DMS53 (cell line): ENCODE results near the gene RRBP1.

ENCODE experiments used
- DNase-seq: peaks from one replicate; lab custom pipeline; 2025; lab: John Stamatoyannopoulos, UW

RRBP1 gene

DNA sequence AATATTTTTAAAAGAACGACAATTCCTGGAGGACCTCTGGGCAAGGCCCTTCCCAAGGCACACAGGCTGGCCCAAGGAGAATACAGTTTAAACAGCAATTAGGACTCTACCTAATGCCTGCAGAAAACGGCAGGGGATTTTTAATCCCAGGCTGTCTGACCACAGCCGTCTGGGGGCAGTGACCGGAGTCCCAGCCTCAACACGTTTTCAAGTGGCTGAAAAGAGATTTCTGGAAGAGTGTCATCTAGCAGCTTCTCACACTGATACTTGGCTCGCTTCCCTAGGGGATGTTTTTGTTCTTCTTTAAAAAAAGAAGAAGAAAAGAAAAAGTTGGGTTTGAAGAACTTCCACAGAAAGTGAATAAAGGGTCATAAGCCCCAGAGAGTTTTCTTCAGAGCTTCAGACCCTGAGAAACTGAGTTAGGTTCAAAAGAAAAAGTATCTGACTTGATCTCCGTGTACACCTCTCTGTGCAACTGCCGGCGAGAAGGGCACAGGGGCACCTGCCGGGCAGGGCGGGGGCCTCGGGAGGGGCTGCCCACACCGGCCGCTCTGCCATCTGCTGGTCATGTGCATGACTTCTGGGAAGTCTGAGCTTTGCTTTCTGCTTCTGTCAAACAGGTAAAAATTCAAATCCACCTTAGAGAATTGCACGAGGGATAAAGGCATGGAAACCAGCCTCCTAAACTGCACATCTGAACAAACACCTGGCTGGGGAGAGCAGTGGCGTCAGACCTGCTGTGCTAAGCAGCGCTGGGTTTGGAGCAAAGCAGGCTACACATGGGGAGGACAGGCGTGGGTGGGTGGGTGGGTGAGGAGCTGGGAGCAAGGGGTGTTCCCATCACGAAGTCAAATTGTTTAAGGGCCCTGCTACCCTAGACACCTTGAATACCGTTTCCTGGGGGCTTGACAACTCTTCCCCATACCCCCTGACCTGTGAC lies 33.0 kb downstream of the RRBP1 start:
- DNase-seq = peak; percentile 69

DNA sequence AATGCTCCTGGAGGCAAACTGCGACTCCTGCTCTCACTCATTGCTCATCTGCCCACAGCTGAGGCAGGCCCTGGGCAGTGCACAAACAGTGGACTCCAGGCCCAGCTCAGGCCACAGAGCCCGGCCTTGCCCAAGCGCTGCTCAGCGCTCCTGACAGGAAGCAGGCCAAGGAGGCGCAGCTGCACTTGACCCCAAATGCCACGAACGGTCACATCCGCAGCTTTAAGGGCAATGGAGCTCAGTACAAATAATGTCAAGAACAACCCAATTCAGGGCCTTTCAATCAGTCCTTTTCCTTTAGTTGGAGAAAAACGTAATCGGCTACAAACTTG lies 33.8 kb downstream of the RRBP1 start:
- no peak for DNase-seq

DNA sequence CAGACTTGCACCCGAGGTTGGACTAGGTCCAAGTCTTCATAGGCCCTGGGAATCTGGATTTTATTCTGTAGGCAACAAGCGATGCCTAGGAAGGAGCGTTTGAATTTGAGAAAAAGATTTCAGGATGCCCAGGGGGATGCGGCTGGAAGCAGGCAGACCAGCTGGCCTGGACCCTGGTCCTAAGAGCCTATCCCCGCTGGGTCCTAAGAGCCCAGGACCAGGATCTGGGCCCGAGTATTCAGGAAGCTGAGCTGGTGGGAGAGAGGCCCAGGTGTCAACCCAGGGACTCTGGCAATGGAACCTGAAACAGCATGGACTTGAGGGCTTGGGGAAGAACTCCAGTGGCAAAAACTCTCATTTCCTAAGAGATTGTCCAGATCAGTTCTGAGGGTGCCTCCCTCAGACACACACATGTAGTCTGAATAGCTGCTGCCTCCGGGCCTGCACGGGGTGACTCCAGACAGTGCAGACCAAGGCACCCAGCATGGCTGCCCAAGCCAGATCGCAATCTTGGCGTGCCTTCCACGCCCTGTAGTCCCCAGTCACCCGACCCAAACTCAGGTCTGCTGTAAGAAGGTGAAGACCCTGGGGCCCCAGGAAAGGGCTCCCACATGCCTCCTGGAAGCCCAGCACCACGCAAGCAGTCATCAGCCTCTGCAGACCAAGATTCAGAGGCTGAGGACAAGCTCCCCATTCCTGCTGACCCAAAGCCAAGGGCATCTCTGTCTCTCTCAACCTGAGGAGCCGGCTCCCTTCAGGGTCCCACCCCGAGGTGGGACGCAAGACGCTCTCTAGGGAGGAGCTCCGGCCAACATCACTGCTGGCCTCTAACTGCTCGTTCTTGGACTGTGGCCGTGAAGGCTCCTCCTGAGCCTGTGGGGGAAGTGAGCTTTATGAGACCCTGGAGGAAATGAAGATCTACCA lies 34.4 kb downstream of the RRBP1 start:
- no peak for DNase-seq

DNA sequence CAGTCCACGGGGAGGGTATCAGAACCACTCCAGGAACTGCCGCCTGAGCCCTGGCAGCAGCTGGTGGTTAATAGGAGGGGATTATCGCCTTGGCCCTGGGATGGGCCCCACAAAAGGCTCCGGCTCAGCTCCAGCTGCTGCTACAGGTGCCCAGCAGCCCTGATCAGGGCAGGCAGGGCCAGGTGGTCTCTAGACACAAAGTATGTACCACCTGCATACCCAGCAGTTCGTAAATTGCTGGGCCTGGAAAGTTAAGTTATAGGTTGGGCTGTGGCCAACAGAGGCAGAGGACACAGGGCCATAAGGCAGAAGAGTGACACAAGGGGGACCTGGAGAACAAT lies 35.1 kb downstream of the RRBP1 start:
- DNase-seq = no peak

DNA sequence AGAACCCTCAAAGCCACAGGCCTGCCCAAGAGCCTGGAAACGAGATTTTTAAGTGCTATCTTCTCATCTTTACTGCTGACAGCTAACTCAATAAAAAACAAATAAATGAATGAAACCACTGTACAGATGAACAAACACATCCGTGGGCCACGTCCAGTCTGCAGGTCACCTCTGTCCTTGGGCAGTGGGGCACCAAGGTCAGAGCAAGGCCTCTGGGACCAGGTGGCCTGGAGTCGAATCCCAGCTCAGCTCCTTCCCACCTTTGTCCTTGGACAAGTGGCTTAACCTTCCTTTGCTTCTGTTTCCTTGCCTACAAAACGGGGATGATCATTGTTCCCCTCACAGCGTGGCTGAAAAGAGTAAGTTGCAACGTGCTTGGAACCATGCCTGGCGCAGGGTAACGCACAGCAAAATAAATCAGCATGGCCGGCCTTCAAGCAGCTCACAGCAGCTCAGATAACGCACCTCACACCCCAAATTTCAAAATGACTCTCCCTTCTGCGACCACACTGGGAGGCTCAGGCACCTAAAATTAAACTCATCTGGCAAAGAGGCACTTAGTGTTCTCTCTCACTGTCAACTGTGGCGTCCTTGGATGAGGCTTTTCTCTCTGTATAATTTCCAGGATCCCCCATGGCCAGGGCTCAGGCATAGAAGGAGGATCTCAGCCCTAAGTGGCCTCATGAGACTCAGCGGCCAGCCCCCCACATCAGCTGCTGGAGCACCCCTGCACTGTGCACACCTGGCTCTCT lies 35.7 kb downstream of the RRBP1 start:
- DNase-seq = no peak

GRCh38 chr20:17645546-17646208 lies 36.4 kb downstream of the RRBP1 start:
- no peak for DNase-seq

- no peak for DNase-seq
Measured at GRCh38 chr20:17645010-17645409, 37.0 kb downstream of the RRBP1 start.

DNA sequence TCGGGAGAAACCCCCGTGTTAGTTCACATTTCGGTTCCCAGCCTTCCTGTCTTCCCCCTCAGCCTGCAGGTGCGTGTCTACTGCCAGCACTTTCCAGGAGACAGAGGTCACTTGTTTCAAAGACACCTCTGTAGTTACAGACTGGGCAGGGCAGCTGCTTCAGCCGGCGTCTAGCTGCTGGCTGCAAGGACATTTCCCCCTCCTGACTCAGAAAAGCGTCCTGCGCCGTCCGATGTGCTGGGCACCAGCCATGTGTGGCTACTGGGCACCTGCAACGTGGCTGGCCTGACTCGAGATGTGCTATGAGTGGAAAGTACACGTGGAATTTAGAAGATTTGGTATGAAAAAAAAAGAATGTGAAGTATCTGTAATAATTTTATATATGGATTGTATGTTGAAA lies 37.6 kb downstream of the RRBP1 start:
- DNase-seq = no peak

- no peak for DNase-seq
Measured at GRCh38 chr20:17643531-17644188, 38.4 kb downstream of the RRBP1 start.

- DNase-seq = no peak
Measured at GRCh38 chr20:17642404-17643269, 39.4 kb downstream of the RRBP1 start.

DNA sequence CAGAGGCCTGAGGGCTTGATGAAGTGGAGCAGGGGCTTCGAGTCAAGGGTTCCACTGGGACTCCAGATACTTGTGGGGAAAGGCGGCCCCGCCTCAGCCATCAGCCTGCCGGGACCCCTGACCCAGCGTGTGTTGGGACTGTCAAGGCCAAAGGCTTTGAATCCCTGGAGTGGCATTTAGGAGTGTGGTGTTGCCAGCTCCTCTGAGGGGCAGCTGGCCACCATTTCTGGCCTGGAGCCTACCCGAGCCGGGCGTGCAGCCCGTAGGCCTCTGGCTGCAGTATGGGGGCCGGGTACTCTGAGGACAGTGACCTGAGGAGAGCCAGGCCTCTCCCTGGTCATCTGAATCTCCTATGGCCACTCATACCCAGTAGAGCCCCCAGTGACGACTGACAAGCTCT lies 40.0 kb downstream of the RRBP1 start:
- no peak for DNase-seq

DNA sequence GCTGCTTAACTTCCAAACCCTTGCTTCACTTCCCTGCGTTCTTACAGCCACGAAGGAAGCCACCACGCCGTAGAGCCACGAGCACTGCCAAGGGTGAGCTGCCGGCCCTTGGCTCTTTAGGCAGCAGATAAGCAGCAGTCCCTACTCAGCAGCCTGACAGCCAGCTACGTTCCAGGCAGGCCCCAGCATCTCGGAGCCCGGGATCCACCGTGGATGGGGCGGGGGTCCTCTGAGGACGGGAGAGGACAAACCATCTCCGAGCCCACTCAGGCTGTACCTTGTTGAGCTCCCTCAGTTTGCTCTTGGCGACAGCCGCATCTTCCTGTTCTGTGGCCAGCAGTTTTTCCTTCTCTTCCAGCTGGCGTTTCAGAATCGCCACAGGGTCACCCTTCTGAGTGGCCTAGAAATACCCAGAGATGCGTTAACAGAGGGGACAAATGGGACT lies 40.5 kb downstream of the RRBP1 start:
- no peak for DNase-seq

DNA sequence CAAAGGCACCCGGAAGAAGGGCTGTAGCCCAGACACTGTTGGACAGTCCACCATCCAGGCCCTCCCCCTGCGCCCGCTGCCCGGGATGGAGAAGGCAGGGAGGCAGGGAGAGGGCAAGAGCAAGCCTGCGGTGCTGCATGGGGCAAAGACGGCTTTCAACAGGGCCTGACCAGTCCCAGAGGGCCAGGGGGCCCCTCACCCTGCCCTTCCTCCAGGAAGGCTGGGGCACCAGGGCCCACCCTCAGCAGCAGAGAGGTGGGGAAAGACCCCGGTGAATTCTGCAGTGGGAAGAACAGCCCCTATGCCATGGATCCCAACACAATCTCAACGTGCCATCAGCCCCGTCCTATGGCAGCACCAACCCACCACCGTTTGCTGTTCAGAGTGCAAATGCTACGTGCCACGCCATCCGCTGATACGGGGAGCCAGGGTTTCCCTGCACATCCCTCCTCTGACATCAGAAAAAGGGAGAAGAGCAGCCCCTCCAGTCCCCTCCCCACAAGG lies 41.1 kb downstream of the RRBP1 start:
- DNase-seq = no peak

DNA sequence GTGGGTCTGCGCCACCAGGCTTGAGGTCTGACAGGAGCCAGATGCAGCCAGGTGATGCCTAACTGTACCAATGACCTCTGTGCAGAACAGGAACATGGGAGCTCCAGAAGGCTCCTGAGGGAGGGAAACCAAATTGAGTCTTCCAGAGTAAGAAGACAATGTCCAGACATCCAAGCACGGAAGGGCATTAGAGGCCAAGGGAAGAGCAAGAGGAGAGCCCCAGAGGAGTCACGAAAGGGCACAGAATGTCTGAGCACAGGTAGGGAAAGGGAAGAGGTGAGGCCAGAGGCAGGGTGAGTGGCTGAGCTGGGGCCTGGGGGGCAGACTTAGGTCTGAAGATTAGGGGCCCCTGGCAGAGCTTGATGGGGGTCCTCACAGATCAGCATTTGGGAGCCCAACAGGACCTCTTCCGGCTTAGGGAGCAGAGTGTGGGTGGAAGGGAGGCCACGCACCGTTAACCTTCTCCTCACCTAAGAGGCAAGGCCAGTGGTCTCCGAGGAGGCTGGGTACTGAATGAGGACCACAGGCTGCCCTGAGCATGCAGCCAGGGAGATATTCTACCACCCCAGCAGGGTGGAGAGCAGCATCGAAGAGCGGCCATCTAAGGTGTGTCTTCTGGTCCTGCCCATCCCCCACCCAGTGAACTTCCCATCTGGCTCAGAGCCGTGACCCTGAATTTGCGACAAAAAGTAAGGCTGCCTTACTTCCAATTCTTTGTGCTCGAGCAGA lies 41.7 kb downstream of the RRBP1 start:
- no peak for DNase-seq

- no peak for DNase-seq
Measured at GRCh38 chr20:17638835-17639407, 43.1 kb downstream of the RRBP1 start.

- DNase-seq = no peak
Measured at GRCh38 chr20:17637985-17638640, 43.9 kb downstream of the RRBP1 start.

- DNase-seq = no peak
Measured at GRCh38 chr20:17637413-17637780, 44.6 kb downstream of the RRBP1 start.
